ENCODE data around the gene CPN1.
"Not testable (repeated sequence)": the region's sequence is repeated elsewhere in the genome, so short reads cannot be mapped to it uniquely, and the experiment has no call there.

The CPN1 gene

GRCh38 chr10:100081075-100082001, at the start of gene CPN1:
CPN1 (minus strand) TSS chr10:100081869; CDS start chr10:100081625, 244 bp downstream.
- DNase-seq (ENCODE audit: low read depth): no peak

DNA sequence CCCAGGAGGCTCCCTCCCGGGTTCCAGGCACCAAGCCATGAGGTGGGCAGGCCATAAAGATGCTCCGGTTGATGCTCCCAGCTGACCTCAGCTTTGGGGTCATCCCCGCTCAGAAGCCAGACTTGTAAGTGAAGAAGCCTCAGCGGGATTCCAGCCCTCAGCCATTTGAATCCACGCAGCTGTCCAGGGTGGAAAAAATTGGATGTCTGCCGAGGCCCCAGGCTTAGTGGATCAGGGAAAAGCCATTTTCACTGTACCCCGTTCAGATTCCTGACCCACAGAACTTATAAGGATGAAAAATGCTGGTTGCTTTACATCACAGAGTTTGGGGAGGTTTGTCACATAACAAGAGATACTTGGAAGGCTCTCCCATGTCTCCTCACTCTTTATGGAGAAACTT, 49.2 kb upstream of the CPN1 start:
- DNase-seq (ENCODE audit: low read depth): no peak

DNA sequence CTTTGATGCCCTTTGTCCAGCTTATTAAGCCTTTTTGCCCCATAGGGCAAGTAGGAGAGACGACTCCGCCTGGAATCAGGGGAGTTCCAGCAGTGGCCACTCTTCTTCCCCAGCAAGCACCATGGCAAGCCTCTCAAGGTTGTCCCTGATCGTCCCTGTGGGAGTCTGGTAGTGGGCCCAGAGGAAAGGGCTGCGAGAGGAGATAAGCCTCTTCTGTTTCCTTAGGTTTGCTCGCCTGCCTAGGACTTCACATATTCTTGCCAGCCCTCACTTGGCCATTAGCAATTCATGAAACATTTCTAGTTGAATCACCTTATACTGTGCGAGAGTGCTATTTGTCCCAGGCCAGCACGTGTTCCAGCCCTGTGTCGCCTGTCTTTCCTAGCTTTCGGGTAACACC, 47.8 kb upstream of the CPN1 start:
- no peak for DNase-seq (ENCODE audit: low read depth)

DNA sequence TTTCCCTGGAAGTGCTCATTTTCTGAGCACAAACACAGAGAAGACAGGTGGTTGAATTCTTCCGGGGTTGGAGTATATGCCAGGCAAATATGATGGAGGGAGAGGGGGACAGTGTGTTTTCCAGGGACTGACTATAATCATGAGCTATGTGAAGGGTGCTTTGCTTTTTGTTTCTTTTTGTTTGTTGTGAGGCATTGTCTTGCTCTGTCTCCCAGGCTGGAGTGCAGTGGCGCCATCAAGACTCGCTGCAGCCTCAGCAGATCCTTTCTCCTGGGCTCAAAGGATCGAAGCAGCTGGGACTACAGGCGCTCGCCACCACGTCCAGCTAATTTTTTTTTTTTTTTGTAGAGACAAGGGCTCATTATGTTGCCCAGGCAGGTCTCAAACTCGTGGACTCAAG, 47.3 kb upstream of the CPN1 start:
- DNase-seq (ENCODE audit: low read depth): no peak

- DNase-seq (ENCODE audit: low read depth): not testable (repeated sequence)
Measured at GRCh38 chr10:100125335-100125734, 43.7 kb upstream of the CPN1 start.

- no peak for DNase-seq (ENCODE audit: low read depth)
Measured at GRCh38 chr10:100124097-100124496, 42.4 kb upstream of the CPN1 start.

GRCh38 chr10:100122780-100123179, 41.1 kb upstream of the CPN1 start:
- no peak for DNase-seq (ENCODE audit: low read depth)

DNA sequence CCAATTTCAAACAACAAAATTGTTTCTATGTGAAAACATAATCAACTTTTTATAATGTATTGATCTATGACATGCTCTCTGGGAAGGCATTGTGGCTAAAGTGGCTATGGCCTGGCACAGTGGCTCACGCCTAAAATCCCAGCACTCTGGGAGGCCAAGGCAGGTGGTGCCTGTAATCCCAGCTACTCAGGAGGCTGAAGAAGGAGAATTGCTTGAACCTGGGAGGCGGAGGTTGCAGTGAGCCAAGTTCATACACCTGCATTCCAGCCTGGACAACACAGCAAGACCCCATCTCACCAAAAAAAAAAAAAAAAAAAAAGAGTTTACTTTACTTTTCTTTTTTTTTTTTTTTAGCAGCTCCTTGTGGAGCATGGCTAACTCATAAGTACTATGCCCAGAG, 38.9 kb upstream of the CPN1 start:
- DNase-seq (ENCODE audit: low read depth): no peak

DNA sequence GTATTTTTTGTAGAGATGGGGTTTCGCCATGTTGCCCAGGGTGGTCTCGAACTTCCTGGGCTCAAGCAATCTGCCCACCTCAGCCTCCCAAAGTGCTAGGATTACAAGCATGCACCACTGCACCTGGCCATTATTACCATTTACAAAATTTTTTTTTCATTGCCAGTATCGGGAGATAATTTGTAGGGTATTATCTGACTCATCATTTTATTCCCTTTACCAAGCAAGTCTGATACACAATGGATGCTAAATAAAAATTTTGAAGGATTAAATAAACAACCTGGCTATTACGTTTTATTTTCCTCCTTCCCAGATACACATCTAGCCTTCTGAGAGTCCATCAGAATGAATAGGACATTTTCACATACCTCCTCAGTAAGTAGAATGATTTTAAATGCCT, 38.1 kb upstream of the CPN1 start:
- DNase-seq (ENCODE audit: low read depth): no peak

GRCh38 chr10:100114976-100115770, 33.5 kb upstream of the CPN1 start:
- DNase-seq (ENCODE audit: low read depth): no peak

GRCh38 chr10:100114460-100114859, 32.8 kb upstream of the CPN1 start:
- DNase-seq (ENCODE audit: low read depth): no peak

DNA sequence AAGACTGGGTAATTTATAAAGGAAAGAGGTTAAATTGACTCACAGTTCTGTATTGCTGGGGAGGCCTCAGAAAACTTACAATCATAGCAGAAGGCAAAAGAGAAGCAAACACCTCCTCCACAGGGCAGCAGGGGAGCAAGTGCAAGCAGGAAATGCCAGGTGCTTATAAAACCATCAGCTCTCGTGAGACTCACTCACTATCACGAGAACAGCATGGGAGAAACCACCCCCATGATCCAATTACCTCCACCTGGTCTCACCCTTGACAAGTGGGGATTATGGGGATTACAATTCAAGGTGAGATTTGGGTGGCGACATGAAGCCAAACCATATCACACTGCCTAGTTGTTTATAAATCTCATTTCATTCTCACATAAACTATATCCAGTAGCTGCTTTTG, 28.0 kb upstream of the CPN1 start:
- DNase-seq (ENCODE audit: low read depth): no peak

DNA sequence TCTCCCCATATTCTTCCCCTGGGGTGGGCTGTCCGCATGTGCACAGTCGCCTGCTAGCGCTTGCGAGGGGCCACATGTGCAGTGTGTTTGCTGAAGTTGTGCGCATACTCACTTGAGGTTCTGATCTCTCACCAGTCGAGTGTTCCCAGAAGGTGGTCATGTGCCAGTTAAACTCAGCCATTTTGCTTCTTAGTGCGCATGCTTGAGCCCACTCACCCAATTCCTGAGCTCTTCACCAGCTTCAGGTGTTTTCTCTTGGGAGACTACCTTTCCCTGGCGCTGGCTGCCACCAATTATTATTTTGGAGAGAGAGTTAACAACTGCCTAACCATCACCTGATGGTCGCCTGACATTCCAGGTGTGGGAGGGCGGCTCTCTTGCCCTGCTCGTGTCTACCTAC, 25.2 kb upstream of the CPN1 start:
- DNase-seq (ENCODE audit: low read depth): no peak

- DNase-seq (ENCODE audit: low read depth): no peak
Measured at GRCh38 chr10:100104300-100104699, 22.6 kb upstream of the CPN1 start.

GRCh38 chr10:100103581-100103980, 21.9 kb upstream of the CPN1 start:
- no peak for DNase-seq (ENCODE audit: low read depth)

DNA sequence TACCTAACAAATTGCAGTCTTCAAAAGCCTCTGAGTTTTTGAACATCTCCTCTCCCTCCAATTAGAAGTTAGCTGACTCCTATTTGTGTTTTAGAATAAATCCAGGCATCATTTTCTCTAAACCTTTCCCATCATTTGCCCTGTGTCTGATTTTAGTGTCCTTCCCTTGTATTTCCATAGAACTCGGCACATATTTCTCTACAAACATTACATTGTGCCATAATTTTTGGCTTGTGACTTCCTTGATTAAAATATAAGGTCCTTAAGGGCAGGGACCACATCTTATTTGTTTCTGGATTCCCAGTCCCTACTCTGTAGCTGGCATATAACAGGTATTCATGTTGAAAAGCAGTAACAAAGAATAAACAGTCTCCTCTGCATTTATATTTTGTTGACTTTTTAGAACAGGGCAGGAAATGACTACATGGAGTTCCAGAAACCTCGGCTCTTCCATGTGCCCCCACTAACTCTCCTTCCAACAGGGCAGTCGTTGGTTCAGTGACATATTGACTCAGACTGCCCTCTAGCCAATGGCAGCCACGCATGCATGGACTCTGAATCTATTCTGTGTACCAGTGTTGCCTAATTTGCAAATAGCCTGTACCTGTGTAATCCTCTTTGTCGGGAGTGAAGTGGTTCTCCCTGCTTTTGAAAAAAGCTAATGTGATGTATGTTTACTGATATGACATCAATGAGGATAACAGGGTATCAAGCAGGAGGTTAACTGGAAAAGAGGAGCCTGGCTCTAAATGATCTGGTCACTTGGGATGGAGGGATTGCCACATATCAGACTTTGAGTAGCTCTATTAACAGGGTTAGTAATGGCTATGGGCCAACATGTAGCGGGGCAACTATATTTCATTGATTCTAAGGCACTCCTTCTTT, 19.8 kb upstream of the CPN1 start:
- DNase-seq (ENCODE audit: low read depth): no peak

DNA sequence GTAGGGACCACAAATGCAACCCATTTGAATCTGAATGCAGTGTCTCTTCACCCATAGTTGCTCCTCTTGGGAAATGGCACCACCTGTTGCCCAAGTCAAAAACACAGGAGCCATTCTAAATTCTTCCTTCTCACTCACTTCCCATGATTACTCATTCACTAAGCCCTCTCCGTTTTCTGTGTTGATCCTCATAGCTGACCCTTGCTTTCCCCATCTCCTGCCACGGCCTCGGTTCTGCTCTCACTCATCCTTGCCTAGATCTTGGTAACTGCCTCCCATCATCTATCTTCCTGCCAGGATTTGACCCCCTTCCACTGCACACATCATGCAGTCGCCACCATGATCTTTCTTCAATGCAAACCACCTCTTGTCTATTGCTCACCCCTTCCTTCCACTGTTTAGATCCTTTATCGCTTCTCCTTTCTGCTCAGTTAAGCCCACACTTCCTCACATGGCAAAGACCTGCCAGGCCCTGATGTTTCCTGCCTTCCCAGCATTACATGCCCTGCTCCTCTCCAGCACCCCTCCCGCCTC, 19.0 kb upstream of the CPN1 start:
- no peak for DNase-seq (ENCODE audit: low read depth)

GRCh38 chr10:100089241-100089640, 7.6 kb upstream of the CPN1 start:
- no peak for DNase-seq (ENCODE audit: low read depth)

DNA sequence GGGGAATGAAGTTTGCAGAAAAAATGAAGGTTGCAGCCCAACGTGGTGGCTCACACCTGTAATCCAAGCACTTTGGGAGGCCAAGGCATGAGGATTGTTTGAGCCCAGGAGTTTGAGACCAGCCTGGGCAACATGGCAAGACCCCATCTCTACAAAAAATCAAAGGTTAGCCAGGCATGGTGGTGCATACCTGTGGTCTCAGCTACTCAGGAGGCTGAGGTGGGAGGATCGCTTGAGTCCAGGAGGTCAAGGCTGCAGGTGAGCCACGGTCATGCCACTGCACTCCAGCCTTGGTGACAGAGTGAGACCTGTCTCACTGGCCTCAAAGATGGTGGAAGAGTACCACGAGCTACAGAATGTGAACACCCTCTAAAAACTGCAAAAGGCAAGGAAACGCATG, 5.0 kb upstream of the CPN1 start:
- not testable (repeated sequence) for DNase-seq (ENCODE audit: low read depth)

- no peak for DNase-seq (ENCODE audit: low read depth)
Measured at GRCh38 chr10:100085596-100085995, 3.9 kb upstream of the CPN1 start.

GRCh38 chr10:100083623-100084022, 2.0 kb upstream of the CPN1 start:
- no peak for DNase-seq (ENCODE audit: low read depth)

GRCh38 chr10:100082276-100082675, 607 bp upstream of the CPN1 start:
- not testable (repeated sequence) for DNase-seq (ENCODE audit: low read depth)
